LHCN-M2 (cell line): ENCODE measurements around the gene TYW3. TPM values are rescaled to one million over a fixed set of nuclear protein-coding genes. Genes with fewer than 3 reads are reported as not detected.
"Not testable (repeated sequence)": the region's sequence is repeated elsewhere in the genome, so short reads cannot be mapped to it uniquely, and the experiment has no call there.

Experiments
- DNase-seq: peaks from one replicate; pipeline ENCODE4 v3.0.0-alpha.2; 2012; ENCODE audit warnings: low read depth
- total RNA-seq: library from RNA; depleted of rRNA; stranded (reverse); fragments of >200 nt; gene quantifications from 2 replicates; pipeline ENCODE4 v1.2.3, GENCODE V29; 2014

TYW3 gene
- total RNA-seq, 1 experiment from 2014 or later: 23.2 TPM

DNA sequence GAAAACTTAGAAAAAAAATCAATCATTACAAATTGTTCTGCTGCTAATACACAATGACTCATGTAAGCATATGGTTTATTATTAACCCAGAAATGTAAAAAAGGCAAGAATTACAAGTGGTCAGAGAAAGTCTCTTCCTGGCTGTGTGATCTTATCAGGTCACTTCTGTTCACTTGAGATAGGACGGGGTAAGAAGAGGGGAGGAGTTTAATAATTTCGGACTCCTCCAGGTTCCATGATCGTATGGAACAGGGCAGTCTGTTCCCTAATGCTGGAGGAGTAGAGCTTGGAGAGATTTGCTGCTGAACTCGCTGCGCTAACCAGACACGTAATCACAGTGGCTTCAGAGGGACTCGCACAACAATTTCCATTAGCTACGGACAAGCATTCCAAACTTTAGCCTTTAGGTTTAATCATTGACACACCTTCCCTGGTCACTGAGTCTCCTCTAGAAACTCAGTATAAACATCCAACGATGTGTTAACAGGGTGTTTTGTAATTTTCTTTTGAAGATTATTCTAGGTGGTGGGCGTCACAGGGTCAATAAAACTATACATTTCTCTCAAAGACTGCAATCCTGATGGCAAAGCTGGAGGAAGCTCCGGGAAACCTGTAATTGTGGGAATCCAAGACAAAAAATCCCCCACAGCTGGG is 1.4 kb upstream of the TYW3 start:
- DNase-seq: peak; percentile 5

DNA sequence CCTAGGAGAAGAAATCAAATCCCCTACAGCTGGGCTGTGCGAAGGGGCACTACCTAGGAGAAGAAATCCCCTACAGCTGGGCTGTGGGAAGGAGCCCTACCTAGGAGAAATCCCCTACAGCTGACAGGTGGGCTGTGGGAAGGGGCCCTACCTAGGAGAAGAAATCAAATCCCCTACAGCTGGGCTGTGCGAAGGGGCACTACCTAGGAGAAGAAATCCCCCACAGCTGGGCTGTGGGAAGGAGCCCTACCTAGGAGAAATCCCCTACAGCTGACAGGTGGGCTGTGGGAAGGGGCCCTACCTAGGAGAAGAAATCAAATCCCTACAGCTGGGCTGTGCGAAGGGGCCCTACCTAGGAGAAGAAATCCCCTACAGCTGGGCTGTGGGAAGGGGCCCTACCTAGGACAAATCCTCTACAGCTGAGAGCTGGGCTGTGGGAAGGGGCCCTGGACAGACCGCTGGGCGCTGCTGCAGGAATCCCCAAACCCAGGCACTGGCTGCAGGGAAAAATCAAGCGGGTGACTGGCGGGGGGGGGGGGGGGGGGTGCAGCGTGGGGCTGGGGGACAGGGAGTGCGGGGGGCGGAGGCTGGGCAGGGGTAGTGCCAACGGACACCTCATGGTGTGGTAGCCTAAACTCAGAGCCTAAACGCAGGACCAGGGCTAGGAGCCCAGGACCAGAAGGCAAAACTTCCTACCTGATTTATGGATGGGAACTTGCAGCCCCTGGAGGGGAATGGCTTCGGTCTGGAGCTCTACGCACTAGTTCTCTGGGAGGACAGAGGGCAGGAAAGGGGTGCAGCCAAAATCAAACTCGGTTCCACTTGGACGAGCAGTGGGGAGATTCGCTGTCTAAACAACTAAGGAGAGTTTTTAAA is 643 bp upstream of the TYW3 start:
- DNase-seq: not testable (repeated sequence)

- peak; percentile 80 for DNase-seq
Measured at GRCh38 chr1:74733604-74734484, 892 bp downstream of the TYW3 start.

DNA sequence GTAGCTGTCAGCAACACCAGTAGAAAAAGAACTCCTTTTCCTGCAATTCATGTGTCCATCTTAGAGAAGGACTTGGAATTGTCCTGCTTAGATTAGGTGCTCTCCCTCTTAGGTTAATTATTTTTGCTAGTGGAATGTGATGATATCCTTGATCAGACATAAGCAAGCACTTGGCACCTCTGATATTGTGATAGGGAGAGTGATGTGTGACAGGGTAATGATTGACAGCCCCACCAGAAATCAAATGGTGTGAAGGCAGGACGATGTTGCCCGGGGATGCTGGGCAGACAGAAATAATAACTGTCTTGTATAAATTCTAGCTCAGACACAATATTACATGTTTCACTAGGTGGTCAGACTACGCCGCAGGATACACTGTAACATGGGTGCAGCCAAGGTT is 4.4 kb downstream of the TYW3 start:
- DNase-seq: no peak

DNA sequence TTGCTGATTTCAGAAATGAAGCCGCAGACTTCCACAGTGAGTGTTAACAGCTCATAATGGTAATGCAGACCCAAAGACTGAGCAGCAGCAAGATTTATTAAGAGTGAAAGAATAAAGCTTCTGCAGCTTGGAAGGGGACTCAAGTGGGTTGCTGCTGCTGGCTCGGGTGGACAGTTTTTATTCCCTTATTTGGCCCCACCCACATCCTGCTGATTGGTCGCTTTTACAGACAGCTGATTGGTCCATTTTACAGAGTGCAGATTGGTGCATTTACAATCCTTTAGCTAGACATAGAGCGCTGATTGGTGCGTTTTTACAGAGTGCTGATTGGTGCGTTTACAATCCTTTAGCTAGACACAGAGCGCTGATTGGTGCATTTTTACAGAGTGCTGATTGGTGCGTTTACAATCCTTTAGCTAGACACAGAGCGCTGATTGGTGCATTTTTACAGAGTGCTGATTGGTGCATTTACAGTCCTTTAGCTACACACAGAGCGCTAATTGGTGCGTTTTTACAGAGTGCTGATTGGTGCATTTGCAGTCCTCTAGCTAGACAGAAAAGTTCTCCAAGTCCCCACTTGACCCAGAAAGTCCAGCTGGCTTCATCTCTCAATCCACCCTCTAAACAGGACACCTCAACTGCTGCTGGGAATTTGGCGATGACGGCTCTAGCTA is 7.5 kb downstream of the TYW3 start:
- not testable (repeated sequence) for DNase-seq

GRCh38 chr1:74745247-74745646 is 12.3 kb downstream of the TYW3 start:
- not testable (repeated sequence) for DNase-seq

DNA sequence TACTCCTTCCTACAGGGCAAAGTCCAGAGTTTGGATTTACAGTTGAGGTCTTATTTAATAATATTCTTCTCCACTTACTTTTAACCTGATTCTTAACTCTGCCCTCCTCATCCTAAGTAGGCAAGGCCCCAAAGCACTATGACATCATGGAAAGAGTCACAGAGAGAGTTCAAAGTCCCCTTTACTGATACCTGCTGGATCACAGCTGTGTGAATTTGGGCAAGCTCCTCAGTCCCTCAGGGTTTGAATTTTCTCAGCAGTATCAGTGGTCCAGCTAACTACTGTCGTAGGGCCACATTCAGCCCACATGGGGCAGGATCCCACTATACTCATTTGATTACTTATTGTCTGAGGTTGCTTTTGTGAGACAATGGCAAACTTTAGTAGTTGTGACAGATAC is 16.0 kb downstream of the TYW3 start:
- DNase-seq: no peak

DNA sequence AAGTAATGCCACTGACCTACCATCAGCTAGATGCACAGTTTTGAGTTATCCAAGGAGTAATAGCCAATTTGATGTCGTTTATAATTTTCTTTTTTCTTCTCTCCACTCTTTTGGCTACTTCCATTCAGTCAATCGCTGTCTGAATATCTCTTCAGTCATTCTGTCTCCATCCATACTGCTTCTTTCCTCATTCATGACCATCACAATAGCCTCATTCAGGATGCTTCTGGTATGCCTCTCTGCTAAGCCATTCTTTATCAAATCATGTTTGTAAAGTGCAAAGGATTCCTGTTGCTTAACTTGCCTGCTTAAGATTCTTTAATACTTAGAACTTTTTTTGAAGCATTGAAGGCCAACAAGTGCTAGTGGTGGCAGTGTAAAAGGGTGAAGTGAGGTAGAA is 20.2 kb downstream of the TYW3 start:
- DNase-seq: no peak

- DNase-seq: no peak
Measured at GRCh38 chr1:74755475-74755874, 22.5 kb downstream of the TYW3 start.

DNA sequence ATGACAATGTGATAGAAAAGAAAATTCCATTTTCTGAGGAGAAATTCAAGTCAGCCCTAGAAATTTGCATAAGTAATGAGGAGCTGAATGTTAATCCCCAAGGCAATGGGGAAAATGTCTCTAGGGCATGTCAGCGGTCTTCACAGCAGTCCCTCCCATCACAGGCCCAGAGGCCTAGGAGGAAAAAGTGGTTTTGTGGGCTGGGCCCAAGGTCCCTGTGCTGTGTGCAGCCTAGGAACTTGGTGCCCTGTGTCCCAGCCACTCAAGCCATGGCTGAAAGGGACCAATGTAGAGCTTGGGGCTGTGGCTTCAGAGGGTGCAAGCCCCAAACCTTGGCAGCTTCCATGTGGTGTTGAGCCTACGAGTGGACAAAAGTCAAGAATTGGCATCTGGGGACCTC is 23.7 kb downstream of the TYW3 start:
- DNase-seq: not testable (repeated sequence)

DNA sequence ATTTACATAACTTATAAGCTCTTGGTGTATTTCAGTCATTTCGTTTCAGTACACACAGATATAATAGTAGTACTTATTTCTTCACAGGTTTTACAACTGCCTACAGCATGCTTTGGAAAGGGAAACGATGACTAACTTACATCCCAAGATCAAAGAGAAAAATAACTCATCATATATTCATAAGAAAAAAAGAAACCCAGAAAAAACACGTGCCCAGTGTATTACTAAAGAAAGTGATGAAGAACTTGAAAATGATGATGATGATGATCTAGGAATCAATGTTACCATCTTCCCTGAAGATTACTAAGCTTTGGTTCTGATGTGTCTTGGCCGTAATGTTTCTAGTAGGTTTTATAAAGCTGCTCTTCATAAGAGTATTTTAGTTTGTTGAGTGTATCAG is 30.9 kb downstream of the TYW3 start:
- no peak for DNase-seq

- no peak for DNase-seq
Measured at GRCh38 chr1:74766579-74766978, 33.6 kb downstream of the TYW3 start.

DNA sequence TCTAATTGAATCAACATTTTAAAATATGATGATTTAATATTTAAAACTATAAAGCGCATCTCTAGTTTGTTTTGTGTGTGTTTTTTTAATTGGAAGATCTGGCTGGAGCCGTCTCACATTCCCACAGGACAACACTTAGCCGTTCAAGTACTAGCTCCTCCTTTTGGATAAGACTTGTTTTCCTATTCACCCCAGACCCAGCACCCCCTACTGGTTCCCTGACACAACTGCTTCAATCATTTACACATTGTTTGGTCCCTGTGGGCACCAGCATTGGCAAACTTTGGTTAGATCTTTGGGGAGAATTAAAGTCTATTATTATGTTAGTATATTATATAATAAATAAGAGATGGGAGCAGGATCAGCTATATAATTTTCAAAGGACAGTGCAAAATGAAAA is 34.5 kb downstream of the TYW3 start:
- DNase-seq: peak; percentile 35

GRCh38 chr1:74771913-74772515 is 39.1 kb downstream of the TYW3 start:
- peak; percentile 49 for DNase-seq

- DNase-seq: peak; percentile 29
Measured at GRCh38 chr1:74772945-74773344, 40.0 kb downstream of the TYW3 start.

- DNase-seq: no peak
Measured at GRCh38 chr1:74773582-74773981, 40.6 kb downstream of the TYW3 start.

GRCh38 chr1:74775735-74776134 is 42.8 kb downstream of the TYW3 start:
- DNase-seq: no peak

- no peak for DNase-seq
Measured at GRCh38 chr1:74777525-74777924, 44.6 kb downstream of the TYW3 start.

DNA sequence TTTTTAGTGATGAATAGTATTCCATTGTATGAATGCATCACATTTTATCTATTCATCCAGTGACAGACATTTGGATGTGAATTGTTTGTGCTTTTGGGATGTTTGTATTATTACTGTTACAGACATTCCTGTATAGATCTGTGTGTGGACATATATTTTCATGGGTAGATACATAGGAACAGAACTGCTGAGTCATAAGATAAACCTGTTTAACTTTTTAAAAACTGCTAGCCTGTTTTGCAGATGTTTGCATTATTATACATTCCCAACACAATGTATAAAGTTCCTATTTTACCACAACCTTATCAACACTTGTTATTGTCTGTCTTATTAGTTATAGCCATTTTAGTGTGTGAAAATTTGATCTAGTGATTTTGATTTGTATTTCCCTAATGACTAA is 46.8 kb downstream of the TYW3 start:
- no peak for DNase-seq

DNA sequence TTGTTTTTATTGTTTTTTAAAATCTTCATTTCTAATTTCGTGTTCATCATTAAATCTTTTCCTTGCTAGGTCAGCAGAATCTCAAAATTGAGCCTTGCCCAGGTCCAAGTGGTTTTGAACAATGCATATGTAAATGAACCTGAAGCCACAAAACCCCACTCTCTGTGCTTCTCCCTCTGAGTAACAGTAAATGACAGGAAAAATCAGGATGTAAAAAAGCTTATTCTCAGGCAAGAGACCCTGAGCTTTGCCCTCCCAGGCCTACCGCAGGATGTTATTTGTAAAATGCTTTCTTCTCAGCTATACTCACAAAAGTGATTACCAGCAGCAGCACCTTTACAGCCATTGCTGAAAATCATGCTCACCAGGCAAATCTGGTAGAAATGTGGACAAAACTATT is 47.6 kb downstream of the TYW3 start:
- no peak for DNase-seq

GRCh38 chr1:74785944-74786343 is 53.0 kb downstream of the TYW3 start:
- DNase-seq: no peak
